Measurements from ENCODE around the gene RRP1.

GRCh38 chr21:43774163-43774562 lies 15.2 kb upstream of the RRP1 start:
- TF ChIP-seq, protein P1, sequence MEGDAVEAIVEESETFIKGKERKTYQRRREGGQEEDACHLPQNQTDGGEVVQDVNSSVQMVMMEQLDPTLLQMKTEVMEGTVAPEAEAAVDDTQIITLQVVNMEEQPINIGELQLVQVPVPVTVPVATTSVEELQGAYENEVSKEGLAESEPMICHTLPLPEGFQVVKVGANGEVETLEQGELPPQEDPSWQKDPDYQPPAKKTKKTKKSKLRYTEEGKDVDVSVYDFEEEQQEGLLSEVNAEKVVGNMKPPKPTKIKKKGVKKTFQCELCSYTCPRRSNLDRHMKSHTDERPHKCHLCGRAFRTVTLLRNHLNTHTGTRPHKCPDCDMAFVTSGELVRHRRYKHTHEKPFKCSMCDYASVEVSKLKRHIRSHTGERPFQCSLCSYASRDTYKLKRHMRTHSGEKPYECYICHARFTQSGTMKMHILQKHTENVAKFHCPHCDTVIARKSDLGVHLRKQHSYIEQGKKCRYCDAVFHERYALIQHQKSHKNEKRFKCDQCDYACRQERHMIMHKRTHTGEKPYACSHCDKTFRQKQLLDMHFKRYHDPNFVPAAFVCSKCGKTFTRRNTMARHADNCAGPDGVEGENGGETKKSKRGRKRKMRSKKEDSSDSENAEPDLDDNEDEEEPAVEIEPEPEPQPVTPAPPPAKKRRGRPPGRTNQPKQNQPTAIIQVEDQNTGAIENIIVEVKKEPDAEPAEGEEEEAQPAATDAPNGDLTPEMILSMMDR (IDR thresholded peaks at IDR 0.05) = no peak
- TF ChIP-seq POLR2A (IDR thresholded peaks at IDR 0.05) = no peak
